Bone marrow (tissue), 2 donors: ENCODE results near the gene PKD2L1.
"Not testable (repeated sequence)": the region's sequence is repeated elsewhere in the genome, so short reads cannot be mapped to it uniquely, and the experiment has no call there.

Source experiments
- DNase-seq, 2 donors: peaks; one replicate each; lab custom pipeline; 2025; lab: John Stamatoyannopoulos, UW

Gene PKD2L1

GRCh38 chr10:100330079-100330478, at the start of gene PKD2L1:
PKD2L1 (minus strand) TSS chr10:100330228; CDS start chr10:100330103, 125 bp downstream.
- DNase-seq: no peak

GRCh38 chr10:100377830-100378229, 47.8 kb upstream of the PKD2L1 start:
- DNase-seq: no peak

GRCh38 chr10:100376656-100377055, 46.6 kb upstream of the PKD2L1 start:
- DNase-seq: not testable (repeated sequence)

- DNase-seq: not testable (repeated sequence)
Observed at GRCh38 chr10:100374677-100375353, 44.8 kb upstream of the PKD2L1 start.

GRCh38 chr10:100374200-100374655, 44.2 kb upstream of the PKD2L1 start:
- DNase-seq: no peak

DNA sequence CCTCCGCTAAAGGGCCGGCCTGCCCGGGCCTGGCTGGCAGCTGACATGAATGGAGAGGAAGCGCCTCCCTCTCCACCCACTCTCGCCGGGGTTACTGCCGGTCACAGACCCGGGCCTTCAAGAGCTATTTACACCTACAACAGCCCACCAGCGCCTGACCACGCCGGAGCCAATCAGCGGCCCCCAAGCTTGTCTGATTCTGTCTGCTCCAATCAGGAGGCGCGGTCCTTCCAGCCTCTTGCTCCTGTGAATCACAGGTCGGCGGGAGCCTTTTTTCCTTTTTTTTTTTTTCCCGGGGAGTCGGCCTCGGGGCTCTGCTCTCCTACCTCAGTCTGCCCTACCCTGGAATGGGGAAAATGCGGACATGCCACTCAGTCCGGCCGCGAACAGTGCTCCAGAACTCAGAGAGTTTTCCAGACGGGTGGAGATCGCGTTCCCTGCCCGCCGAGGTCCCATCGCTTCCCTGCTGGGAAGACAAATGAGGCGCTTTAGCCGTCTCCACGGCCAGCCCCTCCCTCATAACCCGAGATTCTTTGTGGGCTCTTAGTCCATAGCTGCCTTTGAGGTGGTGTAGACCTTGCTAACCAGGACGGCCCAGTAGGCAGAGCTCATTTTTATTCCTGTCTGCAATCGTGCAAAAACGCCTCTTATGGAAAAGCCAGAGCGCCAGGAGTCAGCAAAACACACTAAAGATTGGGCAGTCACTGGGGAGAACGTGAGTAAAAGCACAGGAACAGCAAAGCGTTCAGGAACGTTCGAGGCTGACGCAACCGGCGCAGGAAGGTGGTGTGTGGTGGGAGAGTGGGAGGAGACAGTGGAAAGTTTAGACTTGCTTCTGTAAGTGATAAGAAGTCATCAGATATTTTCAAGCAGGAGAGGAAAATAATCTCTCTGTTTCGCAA, 43.5 kb upstream of the PKD2L1 start:
- peak; percentile 29 to 72 for DNase-seq

- no peak for DNase-seq
Observed at GRCh38 chr10:100372415-100373297, 42.6 kb upstream of the PKD2L1 start.

GRCh38 chr10:100371482-100372027, 41.5 kb upstream of the PKD2L1 start:
- DNase-seq: no peak

DNA sequence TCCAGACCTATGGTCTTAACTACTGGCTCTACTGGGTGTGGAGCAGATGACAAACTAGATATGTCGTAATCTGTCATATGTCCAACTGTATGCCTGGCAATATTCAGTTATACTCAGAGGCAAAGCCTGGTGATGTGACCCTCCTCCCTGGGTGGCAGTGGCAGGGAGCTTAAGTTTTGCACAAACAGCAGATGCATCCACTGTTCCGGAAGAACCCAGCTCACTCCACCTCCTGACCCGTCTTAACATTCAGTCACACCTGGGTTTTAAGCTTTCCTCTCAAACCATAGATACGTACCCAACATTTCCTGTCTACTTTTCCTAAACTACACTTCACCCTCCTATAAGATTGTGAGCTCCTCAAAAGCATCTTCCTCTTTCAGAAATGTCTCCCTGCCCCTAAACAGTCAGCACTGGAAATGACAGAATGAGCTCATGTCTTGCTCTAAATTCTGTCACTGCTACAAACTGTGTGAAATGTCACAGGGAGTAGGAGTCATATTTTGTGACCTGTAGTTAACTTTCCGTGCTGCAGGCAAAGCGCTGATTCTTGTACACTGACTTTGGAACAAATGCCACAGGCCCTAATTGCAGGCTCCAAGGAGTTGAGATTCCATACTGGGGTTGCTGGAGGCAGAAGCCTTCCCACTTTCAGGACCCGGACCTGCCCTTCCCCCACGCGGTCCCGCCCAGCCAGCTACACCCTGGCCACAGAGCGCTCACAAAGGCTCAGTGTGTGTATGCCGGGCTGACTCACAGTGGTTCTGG, 40.9 kb upstream of the PKD2L1 start:
- peak; percentile 59 for DNase-seq

- no peak for DNase-seq
Observed at GRCh38 chr10:100368721-100369120, 38.7 kb upstream of the PKD2L1 start.

GRCh38 chr10:100364735-100365391, 34.8 kb upstream of the PKD2L1 start:
- no peak for DNase-seq

DNA sequence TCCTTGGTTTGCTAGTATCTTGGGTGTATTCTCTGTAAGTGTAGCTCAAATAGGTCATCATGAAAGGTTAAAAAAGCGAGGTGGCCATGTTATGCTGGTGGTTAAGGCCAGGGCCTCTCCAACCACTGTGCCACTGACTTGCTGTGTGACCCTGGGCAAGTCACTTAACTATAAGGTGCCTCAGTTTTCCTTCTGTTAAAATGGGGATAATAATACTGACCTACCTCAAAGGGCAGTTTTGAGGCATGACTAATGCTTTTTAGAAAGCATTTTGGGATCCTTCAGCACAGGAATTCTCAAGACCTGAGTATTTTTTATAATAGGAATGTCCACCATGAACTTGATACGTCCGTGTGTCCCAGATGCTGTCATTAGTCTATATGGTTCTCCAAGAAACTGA, 34.1 kb upstream of the PKD2L1 start:
- no peak for DNase-seq

DNA sequence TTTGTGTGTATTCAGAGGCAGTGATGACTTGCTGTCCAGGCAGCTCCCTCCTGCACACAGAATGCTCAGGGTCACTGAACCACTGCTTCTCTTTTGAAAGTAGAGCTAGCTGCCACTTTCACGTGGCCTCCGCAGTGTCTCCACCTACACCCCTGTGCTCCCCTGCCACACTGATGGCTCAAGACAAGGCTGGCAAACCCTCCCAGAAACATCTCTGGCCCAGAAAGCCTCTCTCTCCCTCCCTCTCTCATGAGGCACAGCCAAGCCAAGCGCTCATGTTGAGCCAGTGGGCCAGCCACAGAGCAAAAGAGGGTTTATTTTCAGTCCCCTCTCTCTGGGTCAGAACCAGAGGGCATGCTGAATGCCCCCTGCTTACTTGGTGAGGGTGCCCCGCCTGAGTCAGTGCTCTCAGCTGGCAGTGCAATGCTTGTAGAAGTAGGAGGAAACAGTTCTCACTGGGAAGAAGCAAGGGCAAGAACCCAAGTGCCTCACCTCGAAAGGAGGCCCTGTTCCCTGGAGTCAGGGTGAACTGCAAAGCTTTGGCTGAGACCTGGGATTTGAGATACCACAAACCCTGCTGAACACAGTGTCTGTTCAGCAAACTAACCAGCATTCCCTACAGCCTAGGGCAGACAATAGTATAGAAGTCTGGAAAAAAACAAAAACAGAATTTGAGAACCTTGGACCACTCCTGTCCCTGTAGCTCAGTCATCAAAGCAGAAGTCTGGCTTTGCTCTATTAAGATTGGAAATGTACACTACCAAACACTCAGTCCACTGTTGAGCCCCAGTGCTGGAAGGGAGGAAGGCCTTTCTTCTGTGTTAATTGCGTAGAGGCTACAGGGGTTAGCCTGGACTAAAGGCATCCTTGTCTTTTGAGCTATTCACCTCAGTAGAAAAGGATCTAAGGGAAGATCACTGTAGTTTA, 32.8 kb upstream of the PKD2L1 start:
- DNase-seq: no peak

- no peak for DNase-seq
Observed at GRCh38 chr10:100360234-100360633, 30.2 kb upstream of the PKD2L1 start.

DNA sequence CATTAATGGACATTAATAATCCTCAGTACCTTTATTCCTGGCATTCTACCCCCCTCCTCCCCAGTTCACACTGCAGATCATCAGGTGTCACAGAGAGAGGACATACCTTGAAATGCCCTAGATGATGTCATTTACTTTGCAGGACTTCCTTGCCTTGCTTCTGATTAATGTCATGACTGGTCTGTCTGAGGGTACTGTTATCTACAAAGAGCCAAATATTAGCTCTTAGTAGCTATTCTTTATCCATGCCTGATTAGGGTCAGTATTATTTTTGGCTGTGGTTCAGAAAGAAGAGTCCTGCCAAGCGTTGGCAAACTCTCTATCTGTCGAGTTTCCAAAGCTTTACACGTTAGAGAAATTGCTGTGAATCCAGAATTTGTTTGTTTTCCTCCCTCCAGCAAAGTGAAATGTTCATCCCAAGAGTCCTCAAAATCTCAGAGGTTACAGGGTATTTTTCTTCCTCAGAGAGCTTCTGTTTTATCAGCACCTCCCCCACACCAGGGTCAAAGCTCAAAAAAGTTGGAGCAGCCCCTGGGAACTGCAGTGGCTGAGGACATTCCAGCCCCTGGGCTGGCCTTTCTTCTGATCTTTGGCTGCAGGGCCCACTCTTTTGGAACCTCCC, 29.6 kb upstream of the PKD2L1 start:
- DNase-seq: no peak

DNA sequence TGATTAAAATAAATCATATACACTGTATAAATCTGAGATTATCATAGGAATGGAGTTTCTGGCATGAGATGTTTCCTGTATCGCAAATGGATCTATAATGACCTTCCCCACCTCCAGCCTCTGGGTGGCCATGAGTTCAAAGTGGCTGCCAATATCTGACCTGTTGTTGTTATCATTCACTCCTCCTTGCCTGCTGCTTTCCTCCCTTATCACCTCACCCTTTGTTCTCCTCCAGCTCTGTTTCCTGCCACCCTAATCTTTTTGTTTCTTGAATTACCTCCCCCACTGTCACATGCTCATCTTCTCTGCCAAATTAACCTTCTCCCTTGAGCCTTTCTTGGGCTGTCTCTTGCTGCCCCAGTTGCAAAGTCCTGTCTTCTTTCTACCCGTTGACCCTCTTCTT, 29.0 kb upstream of the PKD2L1 start:
- no peak for DNase-seq

GRCh38 chr10:100357059-100357858, 27.2 kb upstream of the PKD2L1 start:
- DNase-seq: no peak
